Embryonic facial prominence (tissue), 1 donor: ENCODE data around the gene PRSS56.
"Not testable (repeated sequence)": the region's sequence is repeated elsewhere in the genome, so short reads cannot be mapped to it uniquely, and the experiment has no call there.

Experiments used
- DNase-seq: peaks from one replicate; pipeline ENCODE4 v3.0.0-alpha.2; 2016; ENCODE audit errors: extremely low spot score

The PRSS56 gene

GRCh38 chr2:232541961-232542714, 21.9 kb downstream of the PRSS56 start:
- no peak for DNase-seq

GRCh38 chr2:232542715-232543467, 22.7 kb downstream of the PRSS56 start:
- no peak for DNase-seq

GRCh38 chr2:232543491-232543890, 23.3 kb downstream of the PRSS56 start:
- DNase-seq = no peak

GRCh38 chr2:232543928-232544631, 23.9 kb downstream of the PRSS56 start:
- DNase-seq = no peak

GRCh38 chr2:232544674-232545073, 24.5 kb downstream of the PRSS56 start:
- no peak for DNase-seq

- no peak for DNase-seq
Observed at GRCh38 chr2:232545511-232546375, 25.6 kb downstream of the PRSS56 start.

- DNase-seq = no peak
Observed at GRCh38 chr2:232547991-232548390, 27.8 kb downstream of the PRSS56 start.

- DNase-seq = no peak
Observed at GRCh38 chr2:232549655-232550353, 29.6 kb downstream of the PRSS56 start.

- DNase-seq = peak; percentile 88
Observed at GRCh38 chr2:232550354-232551249, 30.4 kb downstream of the PRSS56 start, which contains the start of the genes EIF4E2 and TIGD1. Gene EIF4E2 (plus strand): TSS chr2:232550689. CDS start chr2:232550725, 36 bp downstream. Gene TIGD1 (minus strand): TSS chr2:232550557. CDS start chr2:232549882, 675 bp downstream.

- DNase-seq = no peak
Observed at GRCh38 chr2:232551250-232551638, 31.1 kb downstream of the PRSS56 start.

- DNase-seq = no peak
Observed at GRCh38 chr2:232551776-232552175, 31.6 kb downstream of the PRSS56 start.

GRCh38 chr2:232556426-232556825, 36.2 kb downstream of the PRSS56 start:
- no peak for DNase-seq

GRCh38 chr2:232562515-232563151, 42.4 kb downstream of the PRSS56 start:
- DNase-seq = no peak

GRCh38 chr2:232563580-232563979, 43.4 kb downstream of the PRSS56 start:
- no peak for DNase-seq

- DNase-seq = no peak
Observed at GRCh38 chr2:232567721-232568120, 47.5 kb downstream of the PRSS56 start.

- no peak for DNase-seq
Observed at GRCh38 chr2:232568161-232568560, 48.0 kb downstream of the PRSS56 start.

- no peak for DNase-seq
Observed at GRCh38 chr2:232569541-232569940, 49.4 kb downstream of the PRSS56 start.

- DNase-seq = not testable (repeated sequence)
Observed at GRCh38 chr2:232570481-232570880, 50.3 kb downstream of the PRSS56 start.

GRCh38 chr2:232571026-232571474, 50.9 kb downstream of the PRSS56 start:
- no peak for DNase-seq
